OCI-LY1 (cell line): ENCODE data around the gene FAIM2.

ENCODE experiments used
- H2AFZ ChIP-seq: fragments of 200-600 bp; sonication (generic), shearing (Covaris generic); 2 replicates; pipeline ENCODE4 v1.6.0; 2014; ENCODE audit warnings: antibody characterized with exemption, mild to moderate bottlenecking, low read length
- H3F3A ChIP-seq: fragments of 200-600 bp; sonication (generic), shearing (Covaris generic); 2 replicates; pipeline ENCODE4 v1.6.0; 2014; ENCODE audit warnings: mild to moderate bottlenecking, antibody characterized with exemption, low read length, moderate library complexity; ENCODE audit not compliant: insufficient read depth
- H3K27ac ChIP-seq: fragments of 200-600 bp; sonication (generic); 2 replicates; pipeline ENCODE4 v1.5.1; 2014; ENCODE audit warnings: low read length, mixed run types, mild to moderate bottlenecking, low read depth; ENCODE audit not compliant: poor library complexity, severe bottlenecking
- H3K27me3 ChIP-seq: fragments of 200-600 bp; sonication (generic); 2 replicates; pipeline ENCODE4 v1.6.0; 2014; ENCODE audit warnings: antibody characterized with exemption, mild to moderate bottlenecking, low read length, moderate library complexity; ENCODE audit not compliant: insufficient read depth
- H3K36me3 ChIP-seq: fragments of 200-600 bp; sonication (generic); 2 replicates; pipeline ENCODE4 v1.6.1; 2014; ENCODE audit warnings: mild to moderate bottlenecking, antibody characterized with exemption, low read length, moderate library complexity, mixed read lengths; ENCODE audit not compliant: insufficient read depth
- H3K4me1 ChIP-seq: fragments of 200-600 bp; sonication (generic); 2 replicates; pipeline ENCODE4 v1.5.1; 2014; ENCODE audit warnings: mild to moderate bottlenecking, low read length, moderate library complexity; ENCODE audit not compliant: insufficient read depth, severe bottlenecking
- H3K4me2 ChIP-seq: fragments of 200-600 bp; sonication (generic), shearing (Covaris generic); 2 replicates; pipeline ENCODE4 v1.6.1; 2014; ENCODE audit warnings: low read length
- H3K4me3 ChIP-seq: fragments of 200-600 bp; sonication (generic); 2 replicates; pipeline ENCODE4 v1.5.1; 2014; ENCODE audit warnings: low read length, low read depth, mild to moderate bottlenecking, mixed read lengths; ENCODE audit not compliant: poor library complexity, severe bottlenecking
- H3K79me2 ChIP-seq: fragments of 200-600 bp; shearing (Covaris generic); 2 replicates; pipeline ENCODE4 v1.6.1; 2016; ENCODE audit warnings: mixed run types, low read length, mixed read lengths; ENCODE audit not compliant: insufficient read depth
- H3K9ac ChIP-seq: fragments of 200-600 bp; sonication (generic), shearing (Covaris generic); 2 replicates; pipeline ENCODE4 v1.6.1; 2014; ENCODE audit warnings: mild to moderate bottlenecking, low read length, mixed read lengths
- H3K9me2 ChIP-seq: fragments of 200-600 bp; sonication (generic), shearing (Covaris generic); 2 replicates; pipeline ENCODE4 v1.6.1; 2014; ENCODE audit warnings: low read depth, mild to moderate bottlenecking, low read length, mixed read lengths
- H3K9me3 ChIP-seq: fragments of 200-600 bp; shearing (Covaris generic); 2 replicates; pipeline ENCODE4 v1.6.1; 2014; ENCODE audit warnings: low read length, mixed read lengths
- H4K20me1 ChIP-seq: fragments of 200-600 bp; sonication (generic), shearing (Covaris generic); 2 replicates; pipeline ENCODE4 v1.6.0; 2016; ENCODE audit warnings: mild to moderate bottlenecking, low read length; ENCODE audit not compliant: insufficient read depth
- EZH2 ChIP-seq: fragments of 200-600 bp; sonication (generic), shearing (Covaris generic); IDR thresholded peaks from 2 replicates; pipeline ENCODE4 v1.8.0; 2017; ENCODE audit warnings: borderline replicate concordance, mixed run types, mild to moderate bottlenecking, antibody characterized with exemption, low read length, moderate library complexity, mixed read lengths
- TF ChIP-seq, protein P1 (sequence below): fragments of 200-600 bp; sonication (generic), shearing (Covaris generic); IDR thresholded peaks from 2 replicates; pipeline ENCODE4 v1.5.1; 2017; ENCODE audit warnings: mild to moderate bottlenecking, antibody characterized with exemption, low read length, moderate library complexity, mixed read lengths

FAIM2 gene

DNA sequence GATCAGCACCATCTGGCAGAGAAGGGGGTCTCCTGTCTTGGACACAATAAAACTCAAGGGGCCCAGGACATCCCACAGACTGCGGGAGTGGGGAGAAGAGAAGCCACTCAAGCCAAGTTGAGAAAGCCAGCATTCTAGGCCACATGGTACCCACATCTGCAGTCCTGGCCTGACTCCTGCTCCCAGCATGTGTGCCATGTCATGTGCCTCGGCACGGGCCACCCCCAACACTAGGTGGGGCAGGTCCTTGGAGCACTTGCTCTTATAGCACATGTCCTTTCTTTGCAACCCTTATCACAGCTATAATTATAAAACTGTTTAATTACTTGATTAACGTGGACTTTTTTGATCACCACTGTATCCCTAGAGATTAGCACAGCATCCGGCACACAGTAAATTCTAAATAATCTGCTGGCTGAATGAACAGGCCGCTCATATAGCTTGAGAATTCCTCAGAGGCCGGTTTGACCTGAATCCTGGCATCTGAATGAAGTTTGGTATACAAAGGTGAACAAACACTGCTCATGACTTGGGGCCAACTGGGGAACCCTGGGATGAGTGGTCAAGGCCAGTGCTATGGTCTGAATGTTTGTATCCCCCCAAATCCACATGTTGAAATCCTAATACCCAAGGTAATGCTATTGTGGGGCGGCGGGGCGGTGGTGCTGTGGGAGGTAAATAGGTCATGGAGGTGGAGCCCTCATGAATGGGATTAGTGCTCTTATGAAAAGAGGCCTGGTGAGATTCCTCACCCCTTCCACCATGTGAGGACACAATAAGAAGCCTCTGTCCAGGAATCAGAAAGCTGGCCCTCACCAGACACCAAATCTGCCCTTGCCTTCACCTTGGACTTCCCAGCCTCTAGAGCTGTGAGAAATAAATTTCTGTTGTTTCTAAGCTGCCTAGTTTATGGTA is 82.1 kb downstream of the FAIM2 start:
- no peak overlapping the region for H3K4me3 ChIP-seq

DNA sequence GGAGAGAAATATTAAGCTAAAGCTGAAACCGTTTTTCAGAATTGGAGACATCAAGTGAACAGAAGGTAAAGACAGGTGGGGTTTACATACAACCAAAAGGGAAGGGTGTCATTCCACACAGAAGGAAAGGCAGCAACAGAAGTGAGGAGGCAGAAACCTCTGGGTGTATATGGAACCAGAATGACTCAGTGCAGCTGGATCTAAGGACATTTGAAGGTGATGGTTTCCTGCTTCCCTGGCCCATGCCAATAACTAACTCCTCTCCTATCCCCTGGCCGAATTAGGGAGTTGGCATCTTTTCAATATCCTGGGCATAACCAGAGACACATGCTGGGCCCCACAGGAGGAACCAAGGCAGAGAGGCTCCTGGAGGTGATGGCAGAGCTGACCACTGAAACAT is 83.9 kb downstream of the FAIM2 start:
- H3F3A ChIP-seq = no peaks in the 10 kb centered on the region
- H3K27ac ChIP-seq = no peak overlapping the region
- H3K27me3 ChIP-seq = no peaks in the 10 kb centered on the region
- no peaks in the 10 kb centered on the region for H3K9me2 ChIP-seq
- TF ChIP-seq, protein P1, sequence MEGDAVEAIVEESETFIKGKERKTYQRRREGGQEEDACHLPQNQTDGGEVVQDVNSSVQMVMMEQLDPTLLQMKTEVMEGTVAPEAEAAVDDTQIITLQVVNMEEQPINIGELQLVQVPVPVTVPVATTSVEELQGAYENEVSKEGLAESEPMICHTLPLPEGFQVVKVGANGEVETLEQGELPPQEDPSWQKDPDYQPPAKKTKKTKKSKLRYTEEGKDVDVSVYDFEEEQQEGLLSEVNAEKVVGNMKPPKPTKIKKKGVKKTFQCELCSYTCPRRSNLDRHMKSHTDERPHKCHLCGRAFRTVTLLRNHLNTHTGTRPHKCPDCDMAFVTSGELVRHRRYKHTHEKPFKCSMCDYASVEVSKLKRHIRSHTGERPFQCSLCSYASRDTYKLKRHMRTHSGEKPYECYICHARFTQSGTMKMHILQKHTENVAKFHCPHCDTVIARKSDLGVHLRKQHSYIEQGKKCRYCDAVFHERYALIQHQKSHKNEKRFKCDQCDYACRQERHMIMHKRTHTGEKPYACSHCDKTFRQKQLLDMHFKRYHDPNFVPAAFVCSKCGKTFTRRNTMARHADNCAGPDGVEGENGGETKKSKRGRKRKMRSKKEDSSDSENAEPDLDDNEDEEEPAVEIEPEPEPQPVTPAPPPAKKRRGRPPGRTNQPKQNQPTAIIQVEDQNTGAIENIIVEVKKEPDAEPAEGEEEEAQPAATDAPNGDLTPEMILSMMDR = no peak
- TF ChIP-seq EZH2 = no peak
- no peaks in the 10 kb centered on the region for H3K79me2 ChIP-seq
- H2AFZ ChIP-seq = no peak overlapping the region
- no peak overlapping the region for H3K4me2 ChIP-seq
- peaks cover 9% of the 10 kb centered on the region for H3K4me1 ChIP-seq
- no peaks in the 10 kb centered on the region for H3K36me3 ChIP-seq
- no peak overlapping the region for H3K9ac ChIP-seq
- H4K20me1 ChIP-seq = no peaks in the 10 kb centered on the region
- H3K9me3 ChIP-seq = no peaks in the 10 kb centered on the region
- no peak overlapping the region for H3K4me3 ChIP-seq

More for the DNA sequence above, 82.1 kb downstream of the FAIM2 start:
- Histone ChIP-seq H3K4me1 (peaks cover 9% of the 10 kb centered on the region), H3K27me3 (no peaks in the 10 kb centered on the region), H4K20me1 (no peaks in the 10 kb centered on the region), H3K36me3 (no peaks in the 10 kb centered on the region), H3F3A (no peaks in the 10 kb centered on the region), H3K79me2 (no peaks in the 10 kb centered on the region), H3K9me2 (no peaks in the 10 kb centered on the region), H3K4me2 (peak overlapping the region; percentile 4), H3K27ac (no peak overlapping the region), H2AFZ (no peak overlapping the region), H3K9ac (no peak overlapping the region), H3K9me3 (no peaks in the 10 kb centered on the region)
- TF ChIP-seq EZH2 = no peak
- TF ChIP-seq, protein P1 = no peak

DNA sequence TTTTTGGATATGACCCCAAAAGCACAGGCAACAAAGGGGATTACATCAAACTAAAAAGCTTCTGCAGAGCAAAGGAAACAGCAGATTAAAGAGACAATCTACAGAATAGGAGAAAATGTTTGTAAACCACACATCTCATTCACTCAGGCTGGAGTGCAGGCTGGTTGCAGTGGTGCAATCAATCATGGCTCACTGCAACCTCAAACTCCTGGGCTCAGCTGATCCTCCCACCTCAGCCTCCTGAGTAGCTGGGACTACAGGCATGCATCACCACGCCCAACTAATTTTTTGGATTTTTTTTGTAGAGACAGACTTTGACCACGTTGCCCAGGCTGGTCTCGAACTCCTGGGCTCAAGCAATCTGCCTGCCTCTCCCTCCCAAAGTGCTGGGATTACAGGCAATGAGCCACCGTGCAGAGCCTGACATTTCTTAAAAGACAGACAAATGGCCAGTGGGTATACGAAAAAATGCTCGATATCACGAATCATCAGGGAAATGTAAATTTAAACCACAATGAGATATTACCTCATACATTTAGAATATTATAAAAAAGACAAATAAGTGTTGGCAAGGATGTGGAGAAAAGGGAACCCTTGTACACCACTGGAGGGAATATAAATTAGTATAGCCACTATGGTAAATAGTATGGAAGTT is 85.3 kb downstream of the FAIM2 start:
- H2AFZ ChIP-seq = no peak overlapping the region
- no peaks in the 10 kb centered on the region for H3K9me3 ChIP-seq
- H3K27me3 ChIP-seq = no peaks in the 10 kb centered on the region
- peaks cover 9% of the 10 kb centered on the region for H3K4me1 ChIP-seq
- H3K9ac ChIP-seq = no peak overlapping the region
- no peaks in the 10 kb centered on the region for H3K36me3 ChIP-seq
- no peaks in the 10 kb centered on the region for H3K9me2 ChIP-seq
- H3K27ac ChIP-seq = no peak overlapping the region
- no peak overlapping the region for H3K4me2 ChIP-seq
- H3F3A ChIP-seq = no peaks in the 10 kb centered on the region
- no peaks in the 10 kb centered on the region for H3K79me2 ChIP-seq
- TF ChIP-seq, protein P1 = no peak
- no peak for TF ChIP-seq EZH2
- no peaks in the 10 kb centered on the region for H4K20me1 ChIP-seq
- H3K4me3 ChIP-seq = no peak overlapping the region
